WTC11 (cell line): ENCODE measurements around the gene ZC3H4. TPM values are rescaled to one million over a fixed set of nuclear protein-coding genes. Genes with fewer than 3 reads are reported as not detected.

Experiments
- ATAC-seq: fragments of 200-7000 bp; cut with Tn5 transposase; 2 replicates; pipeline ENCODE4 v1.10.0; 2021; ENCODE audit warnings: mild to moderate bottlenecking, moderate library complexity
- CTCF ChIA-PET: fragments of 300-600 bp; sonication (Branson Sonifier 250); formaldehyde crosslinking; loops from one replicate; lab custom pipeline; 2021; ENCODE audit warnings: antibody characterized with exemption; lab: Charles Lee
- POLR2A ChIA-PET: fragments of 350-600 bp; sonication (Branson Sonifier 250); formaldehyde crosslinking; loops from one replicate; lab custom pipeline; 2021; ENCODE audit warnings: antibody characterized with exemption; lab: Charles Lee
- DNase-seq: peaks from one replicate; pipeline ENCODE4 v3.0.0; 2021; ENCODE audit warnings: low spot score
- H3K27ac Mint-ChIP-seq: 2 replicates; pipeline ENCODE4 v1.8.0; 2021; ENCODE audit warnings: mixed read lengths
- H3K27me3 Mint-ChIP-seq: 2 replicates; pipeline ENCODE4 v1.8.0; 2021; ENCODE audit warnings: low read depth, mild to moderate bottlenecking, moderate library complexity, mixed read lengths
- H3K36me3 Mint-ChIP-seq: 2 replicates; pipeline ENCODE4 v1.8.0; 2021; ENCODE audit warnings: mixed read lengths
- H3K4me1 Mint-ChIP-seq: 2 replicates; pipeline ENCODE4 v1.8.0; 2022; ENCODE audit warnings: mixed read lengths
- H3K4me3 Mint-ChIP-seq: 2 replicates; pipeline ENCODE4 v1.8.0; 2021; ENCODE audit warnings: mild to moderate bottlenecking, moderate library complexity, mixed read lengths
- H3K9me3 Mint-ChIP-seq: 2 replicates; pipeline ENCODE4 v1.8.0; 2021; ENCODE audit warnings: mixed read lengths
- ARID4B ChIP-seq: sonication (generic); formaldehyde crosslinking; IDR thresholded peaks from 2 replicates; pipeline ENCODE4 v1.8.0; 2023; ENCODE audit warnings: missing genetic modification reagents, mild to moderate bottlenecking, borderline replicate concordance
- FOXP4 ChIP-seq: sonication (generic); formaldehyde crosslinking; IDR thresholded peaks from 2 replicates; pipeline ENCODE4 v1.8.0; 2022; ENCODE audit warnings: mild to moderate bottlenecking, missing genetic modification reagents
- NFYB ChIP-seq: sonication (generic); formaldehyde crosslinking; conservative IDR thresholded peaks from 2 replicates; pipeline ENCODE4 v1.8.0; 2022; ENCODE audit warnings: low read depth, missing genetic modification reagents
- NR1H2 ChIP-seq: sonication (generic); formaldehyde crosslinking; IDR thresholded peaks from 2 replicates; pipeline ENCODE4 v1.9.0; 2021; ENCODE audit warnings: mild to moderate bottlenecking, moderate library complexity, missing genetic modification reagents
- PRDM15 ChIP-seq: sonication (generic); formaldehyde crosslinking; IDR thresholded peaks from 2 replicates; pipeline ENCODE4 v1.8.0; 2022; ENCODE audit warnings: missing genetic modification reagents
- RELA ChIP-seq: sonication (generic); formaldehyde crosslinking; IDR thresholded peaks from 2 replicates; pipeline ENCODE4 v1.8.1; 2022; ENCODE audit warnings: missing genetic modification reagents, mild to moderate bottlenecking, borderline replicate concordance
- RORB ChIP-seq: fragments of 250-450 bp; sonication (Bioruptor Pico); IDR thresholded peaks from 2 replicates; pipeline ENCODE4 v1.9.0; 2021; ENCODE audit warnings: mild to moderate bottlenecking
- SMAD4 ChIP-seq: sonication (generic); formaldehyde crosslinking; IDR thresholded peaks from 2 replicates; pipeline ENCODE4 v1.8.0; 2022; ENCODE audit warnings: mild to moderate bottlenecking, missing genetic modification reagents
- SP1 ChIP-seq: sonication (generic); formaldehyde crosslinking; conservative IDR thresholded peaks from 2 replicates; pipeline ENCODE4 v1.8.1; 2022; ENCODE audit warnings: missing genetic modification reagents
- ZMAT4 ChIP-seq: fragments of 250-450 bp; sonication (Bioruptor Pico); IDR thresholded peaks from 2 replicates; pipeline ENCODE4 v1.9.0; 2021; ENCODE audit warnings: mild to moderate bottlenecking
- ZNF317 ChIP-seq: sonication (generic); formaldehyde crosslinking; IDR thresholded peaks from 2 replicates; pipeline ENCODE4 v1.8.1; 2023; ENCODE audit warnings: low read depth, mild to moderate bottlenecking, moderate library complexity, missing genetic modification reagents, borderline replicate concordance
- ZNF423 ChIP-seq: fragments of 250-450 bp; sonication (Bioruptor Pico); IDR thresholded peaks from 2 replicates; pipeline ENCODE4 v2.1.2; 2022; ENCODE audit warnings: mild to moderate bottlenecking, moderate library complexity
- ZSCAN18 ChIP-seq: fragments of 250-450 bp; sonication (Bioruptor Pico); IDR thresholded peaks from 2 replicates; pipeline ENCODE4 v2.1.2; 2022; ENCODE audit warnings: mild to moderate bottlenecking, moderate library complexity
- total RNA-seq: library from RNA; stranded (reverse); gene quantifications from 3 replicates; pipeline ENCODE4 v1.2.3, GENCODE V29; 2021
- TF ChIP-seq, protein P1 (sequence below): sonication (generic); formaldehyde crosslinking; conservative IDR thresholded peaks from 2 replicates; pipeline ENCODE4 v1.8.1; 2022; ENCODE audit warnings: mild to moderate bottlenecking, missing genetic modification reagents
- TF ChIP-seq, protein P2 (sequence below): sonication (generic); formaldehyde crosslinking; IDR thresholded peaks from 2 replicates; pipeline ENCODE4 v1.8.0; 2022; ENCODE audit warnings: mild to moderate bottlenecking, missing genetic modification reagents
- TF ChIP-seq, protein P3 (sequence below): sonication (generic); formaldehyde crosslinking; IDR thresholded peaks from 2 replicates; pipeline ENCODE4 v1.8.0; 2023; ENCODE audit warnings: mild to moderate bottlenecking, missing genetic modification reagents

The ZC3H4 gene
- total RNA-seq, 1 experiment from 2014 or later, result 67.2 TPM

DNA sequence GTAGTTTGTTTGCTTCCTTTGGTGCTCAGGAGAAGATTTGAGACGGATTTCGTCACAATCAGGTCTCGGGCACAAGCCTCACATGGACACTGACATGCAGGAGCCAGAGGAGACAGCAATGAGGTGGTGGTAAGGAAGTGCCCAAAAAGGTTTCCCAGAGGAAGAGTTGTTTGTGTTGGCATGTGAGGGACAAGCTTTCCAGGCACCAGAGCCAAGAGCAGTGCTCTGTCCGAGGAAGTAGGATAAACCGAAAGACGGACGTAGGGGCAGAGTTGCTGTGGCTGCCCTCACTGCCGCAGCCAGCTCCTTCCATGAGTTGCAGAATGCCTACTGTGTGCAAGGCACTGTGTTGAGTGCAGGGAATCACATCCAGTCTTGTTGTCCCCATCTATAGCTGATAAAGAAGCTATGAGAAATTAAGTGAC lies 44.8 kb upstream of the ZC3H4 start:
- ChIA-PET CTCF (interaction anchor here (1.0 to 2.7 kb wide), 9 partner anchors 8 to 145 kb away, joined by 3 to 26 read pairs (median 7); partner anchors contain the start of gene SAE1), POLR2A (interaction anchor here (1.1 to 1.6 kb wide), 2 partner anchors 45 to 67 kb away, joined by 4 to 10 read pairs; partner anchors contain the start of gene ZC3H4)
- TF ChIP-seq ZNF423 (CRISPR knock-in tag) (no peak), NR1H2 (CRISPR knock-in tag) (no peak), ARID4B (CRISPR knock-in tag) (no peak), ZSCAN18 (CRISPR knock-in tag) (no peak), RELA (CRISPR knock-in tag) (no peak), RORB (CRISPR knock-in tag) (no peak), ZMAT4 (CRISPR knock-in tag) (no peak)
- TF ChIP-seq, protein P1, sequence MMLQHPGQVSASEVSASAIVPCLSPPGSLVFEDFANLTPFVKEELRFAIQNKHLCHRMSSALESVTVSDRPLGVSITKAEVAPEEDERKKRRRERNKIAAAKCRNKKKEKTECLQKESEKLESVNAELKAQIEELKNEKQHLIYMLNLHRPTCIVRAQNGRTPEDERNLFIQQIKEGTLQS (CRISPR knock-in tag), result no peak

DNA sequence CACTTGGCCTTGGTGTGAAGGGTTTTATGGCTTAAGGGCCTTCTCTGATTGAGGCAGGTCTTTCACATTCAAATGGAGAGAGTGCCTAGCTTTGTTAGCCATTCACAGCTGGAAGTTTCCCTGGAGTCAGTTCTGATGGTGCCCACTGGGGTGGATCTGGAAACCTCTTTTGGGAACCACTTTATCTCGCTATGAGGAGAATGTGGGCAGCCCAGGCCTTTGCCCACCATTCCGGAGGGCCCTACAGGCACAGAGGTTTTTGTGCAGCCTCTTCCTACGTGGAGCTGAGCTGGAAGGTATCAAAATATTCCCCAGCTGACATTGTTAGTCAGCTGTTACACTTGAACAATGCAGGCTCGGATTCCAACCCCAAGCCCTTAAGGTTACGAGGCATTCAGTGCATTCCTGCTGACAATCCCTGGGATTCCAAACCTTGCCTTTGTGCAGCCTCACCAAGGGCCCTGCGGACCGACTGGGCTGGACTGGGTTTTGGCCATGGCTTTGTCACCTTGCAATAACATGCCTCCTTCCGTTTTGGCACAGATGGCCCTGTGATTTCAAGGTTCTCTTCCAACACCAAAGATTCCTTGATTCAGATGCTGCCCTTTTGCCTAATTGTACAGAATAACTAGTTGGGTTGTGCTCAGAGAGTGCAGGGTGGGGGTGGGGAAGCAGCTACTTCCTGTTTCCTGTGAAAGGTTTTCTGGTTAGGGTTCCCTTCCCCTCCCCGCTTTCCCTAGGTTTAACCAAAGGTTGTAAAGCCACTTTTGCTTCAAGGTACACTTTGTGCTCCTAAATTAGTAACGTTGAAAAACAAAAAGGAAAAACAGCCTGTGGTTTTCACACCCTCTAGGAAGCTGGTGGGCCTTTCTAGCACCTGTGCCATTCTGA lies 44.1 kb upstream of the ZC3H4 start:
- H3K27me3 Mint-ChIP-seq, result no peaks in the 10 kb centered on the region
- peaks cover 43% of the 10 kb centered on the region for H3K4me1 Mint-ChIP-seq
- POLR2A ChIA-PET, result interaction anchor here (0.6 to 1.6 kb wide), 9 partner anchors 15 to 272 kb away, joined by 3 to 10 read pairs (median 4); partner anchors contain the start of gene ZC3H4
- CTCF ChIA-PET, result interaction anchor here (0.6 to 2.7 kb wide), 19 partner anchors 8 to 191 kb away, joined by 3 to 26 read pairs (median 4); partner anchors contain the start of genes CCDC9, DHX34 and SAE1
- ATAC-seq, result peak; percentile 92
- peaks cover 66% of the 10 kb centered on the region for H3K36me3 Mint-ChIP-seq
- H3K9me3 Mint-ChIP-seq, result no peaks in the 10 kb centered on the region
- peak; percentile 72 for DNase-seq
- peak overlapping the region; percentile 99 for H3K27ac Mint-ChIP-seq
- peak overlapping the region; percentile 51 for H3K4me3 Mint-ChIP-seq
- peak; percentile 37; the same call in 1 of the 2 replicates for TF ChIP-seq PRDM15 (CRISPR knock-in tag)
- no peak for TF ChIP-seq NFYB (CRISPR knock-in tag)
- TF ChIP-seq, protein P2, sequence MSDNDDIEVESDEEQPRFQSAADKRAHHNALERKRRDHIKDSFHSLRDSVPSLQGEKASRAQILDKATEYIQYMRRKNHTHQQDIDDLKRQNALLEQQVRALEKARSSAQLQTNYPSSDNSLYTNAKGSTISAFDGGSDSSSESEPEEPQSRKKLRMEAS (CRISPR knock-in tag), result peak; percentile 32; the same call in 1 of the 2 replicates
- peak; percentile 74 for TF ChIP-seq ZNF317 (CRISPR knock-in tag)
- TF ChIP-seq, protein P3, sequence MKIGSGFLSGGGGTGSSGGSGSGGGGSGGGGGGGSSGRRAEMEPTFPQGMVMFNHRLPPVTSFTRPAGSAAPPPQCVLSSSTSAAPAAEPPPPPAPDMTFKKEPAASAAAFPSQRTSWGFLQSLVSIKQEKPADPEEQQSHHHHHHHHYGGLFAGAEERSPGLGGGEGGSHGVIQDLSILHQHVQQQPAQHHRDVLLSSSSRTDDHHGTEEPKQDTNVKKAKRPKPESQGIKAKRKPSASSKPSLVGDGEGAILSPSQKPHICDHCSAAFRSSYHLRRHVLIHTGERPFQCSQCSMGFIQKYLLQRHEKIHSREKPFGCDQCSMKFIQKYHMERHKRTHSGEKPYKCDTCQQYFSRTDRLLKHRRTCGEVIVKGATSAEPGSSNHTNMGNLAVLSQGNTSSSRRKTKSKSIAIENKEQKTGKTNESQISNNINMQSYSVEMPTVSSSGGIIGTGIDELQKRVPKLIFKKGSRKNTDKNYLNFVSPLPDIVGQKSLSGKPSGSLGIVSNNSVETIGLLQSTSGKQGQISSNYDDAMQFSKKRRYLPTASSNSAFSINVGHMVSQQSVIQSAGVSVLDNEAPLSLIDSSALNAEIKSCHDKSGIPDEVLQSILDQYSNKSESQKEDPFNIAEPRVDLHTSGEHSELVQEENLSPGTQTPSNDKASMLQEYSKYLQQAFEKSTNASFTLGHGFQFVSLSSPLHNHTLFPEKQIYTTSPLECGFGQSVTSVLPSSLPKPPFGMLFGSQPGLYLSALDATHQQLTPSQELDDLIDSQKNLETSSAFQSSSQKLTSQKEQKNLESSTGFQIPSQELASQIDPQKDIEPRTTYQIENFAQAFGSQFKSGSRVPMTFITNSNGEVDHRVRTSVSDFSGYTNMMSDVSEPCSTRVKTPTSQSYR (CRISPR knock-in tag), result peak; percentile 60; the same call in 1 of the 2 replicates
- 0 out of 2 replicates have a peak, but pooled peaks have one; percentile 31 for TF ChIP-seq SP1 (CRISPR knock-in tag)
- TF ChIP-seq SMAD4 (CRISPR knock-in tag), result no peak
- TF ChIP-seq FOXP4, result peak; percentile 22; the same call in 1 of the 2 replicates

More for the DNA sequence above, 44.8 kb upstream of the ZC3H4 start:
- ATAC-seq, result no peak
- H3K27ac Mint-ChIP-seq, result peak overlapping the region; percentile 99
- peak overlapping the region; percentile 51 for H3K4me3 Mint-ChIP-seq
- peaks cover 41% of the 10 kb centered on the region for H3K4me1 Mint-ChIP-seq
- H3K9me3 Mint-ChIP-seq, result no peaks in the 10 kb centered on the region
- H3K27me3 Mint-ChIP-seq, result no peaks in the 10 kb centered on the region
- DNase-seq, result no peak
- H3K36me3 Mint-ChIP-seq, result peaks cover 58% of the 10 kb centered on the region
